ENCODE measurements around the gene NR2C1. TPM values are rescaled to one million over a fixed set of nuclear protein-coding genes. Genes with fewer than 3 reads are reported as not detected.

NR2C1 gene
- total and polyA plus RNA-seq, 2 of the 8 experiments (the other 6 are each of a cell fraction or from before 2014, with no cell fraction given), result 22.8 to 48.3 TPM

GRCh38 chr12:95104919-95105452, 31.6 kb upstream of the NR2C1 start:
- no peak overlapping the region for H3K4ac ChIP-seq (replicated peaks; ENCODE audit: insufficient read length, low read depth, low read length)
- H4K20me1 ChIP-seq (replicated peaks in 1 of 2; ENCODE audit: control insufficient read depth in 1 of 2, insufficient read depth in 2 of 2, low read length in 2 of 2), result no peaks in the 10 kb centered on the region
- POLR2A ChIA-PET (ENCODE audit: partially characterized antibody), result interaction anchor here (1.3 kb wide), 1 partner anchor 10 kb away, joined by 3 read pairs; no protein-coding TSS in a partner anchor
- no peak overlapping the region for H4K5ac ChIP-seq (ENCODE audit: insufficient read length, low read depth, low read length)
- H4K8ac ChIP-seq (ENCODE audit: extremely low read depth, insufficient read depth, low read length), result no peak overlapping the region
- no peak overlapping the region for H2AK5ac ChIP-seq (ENCODE audit: low read depth, low read length)
- H3K4me3 ChIP-seq (ENCODE audit: extremely low read depth in 1 of 4, insufficient read depth in 2 of 4, low read depth in 3 of 4, low read length in 4 of 4), result no peak overlapping the region
- H2BK120ac ChIP-seq (replicated peaks; ENCODE audit: low read depth, low read length), result no peak overlapping the region
- CTCF ChIA-PET (ENCODE audit: partially characterized antibody), result interaction anchor here (0.6 to 1.1 kb wide), 2 partner anchors 11 to 932 kb away, joined by 3 to 5 read pairs; no protein-coding TSS in a partner anchor
- no peak overlapping the region for H3K18ac ChIP-seq (ENCODE audit: extremely low read depth, low read length)
- no peak overlapping the region for H3K27ac ChIP-seq (ENCODE audit: low read depth, low read length)
- FAIRE-seq (no peak), DNase-seq (ENCODE audit: low read depth in 1 of 2, low spot score in 2 of 2) (no peak)
- H2BK15ac ChIP-seq (ENCODE audit: low read length), result no peak overlapping the region
- 88% methylated on average over 2 of the region's 2 CpGs; no CpG with 5 or more reads in 1 of the 2 experiments for WGBS, 2 experiments (ENCODE audit: extremely low coverage in 1 of 2, insufficient coverage in 1 of 2, insufficient read length in 1 of 2, insufficient replicate concordance in 2 of 2, low coverage in 1 of 2, low lambda C conversion rate in 2 of 2, missing lambda C conversion rate in 1 of 2)
- H3K23me2 ChIP-seq (ENCODE audit: low read depth, low read length), result no peaks in the 10 kb centered on the region
- no peaks in the 10 kb centered on the region for H3K27me3 ChIP-seq (replicated peaks in 1 of 4; ENCODE audit: control insufficient read depth in 3 of 4, extremely low read depth in 1 of 4, insufficient read depth in 3 of 4, low read length in 3 of 4)
- peaks cover 0 to 41% (median 25%) of the 10 kb centered on the region in 4 experiments; a peak in 6 of 8 replicates for H3K36me3 ChIP-seq (ENCODE audit: control insufficient read depth in 2 of 4, insufficient read depth in 4 of 4, low read length in 3 of 4)
- no peaks in the 10 kb centered on the region for H3K9me3 ChIP-seq (ENCODE audit: insufficient read depth in 2 of 2, low read depth in 1 of 2, low read length in 1 of 2)
- no peak overlapping the region for H3K23ac ChIP-seq (ENCODE audit: insufficient read length)
- no peak overlapping the region for H3K56ac ChIP-seq (replicated peaks; ENCODE audit: insufficient read length, low read depth, low read length)
- no peaks in the 10 kb centered on the region for H3K79me1 ChIP-seq (ENCODE audit: low read depth, low read length)
- H4K91ac ChIP-seq (replicated peaks; ENCODE audit: insufficient read length, low read length), result no peak overlapping the region
- no peak overlapping the region for H3K9ac ChIP-seq (replicated peaks in 1 of 4; ENCODE audit: extremely low read depth in 1 of 4, low read depth in 3 of 4, low read length in 3 of 4)
- no peak overlapping the region for H2BK5ac ChIP-seq (ENCODE audit: low read depth, low read length)
- H3K79me2 ChIP-seq (ENCODE audit: control insufficient read depth in 1 of 2, insufficient read depth in 2 of 2, low read length in 2 of 2), result no peaks in the 10 kb centered on the region
- no peak overlapping the region for H2BK12ac ChIP-seq (ENCODE audit: low read depth, low read length)
- H2BK20ac ChIP-seq (ENCODE audit: low read length), result no peak overlapping the region
- no peak overlapping the region for H3K14ac ChIP-seq (ENCODE audit: insufficient read length)
- no peak overlapping the region for H2AFZ ChIP-seq (ENCODE audit: low read length)
- no peaks in the 10 kb centered on the region for H3K4me1 ChIP-seq (replicated peaks in 1 of 4; ENCODE audit: control insufficient read depth in 3 of 4, insufficient read depth in 4 of 4, low read length in 3 of 4)
- H3K4me2 ChIP-seq (ENCODE audit: insufficient read depth in 1 of 2, low read depth in 2 of 2, low read length in 2 of 2), result no peak overlapping the region
- TF ChIP-seq HDAC2 (IDR thresholded peaks at IDR 0.05; ENCODE audit: borderline replicate concordance in 1 of 2, low read depth in 2 of 2, low read length in 2 of 2), result no peak
